Neural cell (in vitro differentiated cells): ENCODE data around the gene FGFR1OP2. TPM values are rescaled to one million over a fixed set of nuclear protein-coding genes. Genes with fewer than 3 reads are reported as not detected.

Experiments used
- H2AFZ ChIP-seq: fragments of 200-600, 300-800 bp; sonication (generic), shearing (Covaris generic); 2 replicates; pipeline ENCODE4 v1.6.0; 2014; ENCODE audit warnings: low read depth, mild to moderate bottlenecking, antibody characterized with exemption, low read length, moderate library complexity
- H3F3A ChIP-seq: fragments of 200-600 bp; shearing (Covaris generic); 2 replicates; pipeline ENCODE4 v1.6.1; 2016; ENCODE audit warnings: mild to moderate bottlenecking, moderate library complexity, mixed read lengths, antibody characterized with exemption, low read length; ENCODE audit not compliant: insufficient read depth, poor library complexity, severe bottlenecking
- H3K27ac ChIP-seq: fragments of 200-600, 300-800 bp; sonication (generic), shearing (Covaris generic); 2 replicates; pipeline ENCODE4 v1.5.1; 2014; ENCODE audit warnings: mild to moderate bottlenecking, low read length, moderate library complexity
- H3K27me3 ChIP-seq: fragments of 300-800, 200-600 bp; sonication (generic), shearing (Covaris generic); 2 replicates; pipeline ENCODE4 v1.6.0; 2014; ENCODE audit warnings: mild to moderate bottlenecking, low read depth, low read length, moderate library complexity; ENCODE audit not compliant: insufficient read depth
- H3K36me3 ChIP-seq: fragments of 300-800, 200-600 bp; sonication (generic), shearing (Covaris generic); 2 replicates; pipeline ENCODE4 v1.5.1; 2014; ENCODE audit warnings: mild to moderate bottlenecking, antibody characterized with exemption, low read length, moderate library complexity; ENCODE audit not compliant: insufficient read depth
- H3K4me2 ChIP-seq: fragments of 300-800, 200-600 bp; sonication (generic), shearing (Covaris generic); 2 replicates; pipeline ENCODE4 v1.6.0; 2014; ENCODE audit warnings: mild to moderate bottlenecking, low read length
- H3K4me3 ChIP-seq: fragments of 300-800, 200-600 bp; sonication (generic), shearing (Covaris generic); 2 replicates; pipeline ENCODE4 v1.5.1; 2014; ENCODE audit warnings: mild to moderate bottlenecking, low read length, moderate library complexity
- H3K79me2 ChIP-seq: fragments of 200-600 bp; shearing (Covaris generic); replicated peaks from 2 replicates; pipeline ENCODE4 v1.6.0; 2014; ENCODE audit warnings: mild to moderate bottlenecking, low read length, moderate library complexity; ENCODE audit not compliant: insufficient read depth
- H3K9ac ChIP-seq: fragments of 300-800, 200-600 bp; sonication (generic), shearing (Covaris generic); 2 replicates; pipeline ENCODE4 v1.6.1; 2016; ENCODE audit warnings: mild to moderate bottlenecking, low read length, mixed read lengths
- H3K9me2 ChIP-seq: fragments of 200-600 bp; shearing (Covaris generic); 2 replicates; pipeline ENCODE4 v1.6.1; 2016; ENCODE audit warnings: mild to moderate bottlenecking, low read length, mixed read lengths; ENCODE audit not compliant: insufficient read depth
- H3K9me3 ChIP-seq: fragments of 200-600, 300-800 bp; sonication (generic), shearing (Covaris generic); 2 replicates; pipeline ENCODE4 v1.6.1; 2016; ENCODE audit warnings: mild to moderate bottlenecking, mixed run types, low read length, moderate library complexity, mixed read lengths
- H4K20me1 ChIP-seq: fragments of 200-600 bp; shearing (Covaris generic); 2 replicates; pipeline ENCODE4 v1.6.1; 2016; ENCODE audit warnings: mild to moderate bottlenecking, mixed run types; ENCODE audit not compliant: insufficient read depth
- EP300 ChIP-seq: fragments of 450-650 bp; conservative IDR thresholded peaks from 2 replicates; pipeline ENCODE4 v1.6.1; 2014; ENCODE audit warnings: antibody characterized with exemption, mild to moderate bottlenecking, moderate library complexity; ENCODE audit not compliant: poor library complexity, severe bottlenecking
- EZH2 ChIP-seq: fragments of 200-600, 300-800 bp; shearing (Covaris generic), sonication (generic); IDR thresholded peaks from 2 replicates; pipeline ENCODE4 v1.6.1; 2014; ENCODE audit warnings: antibody characterized with exemption, low read length, borderline replicate concordance, mild to moderate bottlenecking; ENCODE audit not compliant: insufficient read depth, poor library complexity, severe bottlenecking
- MXI1 ChIP-seq: fragments of 450-650 bp; conservative IDR thresholded peaks from 2 replicates; pipeline ENCODE4 v1.6.1; 2014; ENCODE audit warnings: antibody characterized with exemption, mild to moderate bottlenecking; ENCODE audit not compliant: poor library complexity, severe bottlenecking
- POLR2AphosphoS5 ChIP-seq: IDR thresholded peaks from 2 replicates; pipeline ENCODE4 v1.6.1; 2012
- RAD21 ChIP-seq: fragments of 450-650 bp; conservative IDR thresholded peaks from 2 replicates; pipeline ENCODE4 v1.6.1; 2014; ENCODE audit warnings: antibody characterized with exemption, mild to moderate bottlenecking, moderate library complexity
- REST ChIP-seq: IDR thresholded peaks from 2 replicates; pipeline ENCODE4 v1.6.1; 2012; ENCODE audit warnings: borderline replicate concordance
- SMC3 ChIP-seq: fragments of 450-650 bp; conservative IDR thresholded peaks from 2 replicates; pipeline ENCODE4 v1.6.1; 2014; ENCODE audit warnings: antibody characterized with exemption, mild to moderate bottlenecking, moderate library complexity; ENCODE audit not compliant: poor library complexity
- TAF1 ChIP-seq: IDR thresholded peaks from 2 replicates; pipeline ENCODE4 v1.6.1; 2012; ENCODE audit warnings: low read depth
- polyA plus RNA-seq: library from polyadenylated mRNA; depleted of rRNA; stranded (reverse); fragments of >200 nt; gene quantifications from 2 replicates; pipeline ENCODE4 v1.2.3, GENCODE V29; 2014
- TF ChIP-seq, protein P1 (sequence below): fragments of 450-650 bp; IDR thresholded peaks from 2 replicates; pipeline ENCODE4 v1.5.1; 2014; ENCODE audit warnings: antibody characterized with exemption, mild to moderate bottlenecking, moderate library complexity; ENCODE audit not compliant: poor library complexity, severe bottlenecking

The FGFR1OP2 gene
- polyA plus RNA-seq, 1 donor from 2014 or later = 79.4 TPM

GRCh38 chr12:27014859-27015729 is 76.8 kb downstream of the FGFR1OP2 start:
- Histone ChIP-seq H3K9me2 (no peaks in the 10 kb centered on the region), H3K4me3 (peak overlapping the region; percentile 71), H3K27ac (no peak overlapping the region), H3K79me2 (no peaks in the 10 kb centered on the region), H3F3A (peaks cover 4% of the 10 kb centered on the region), H3K9ac (peak overlapping the region; percentile 10), H4K20me1 (no peaks in the 10 kb centered on the region), H3K36me3 (no peaks in the 10 kb centered on the region), H2AFZ (no peak overlapping the region), H3K4me2 (no peak overlapping the region), H3K27me3 (no peaks in the 10 kb centered on the region), H3K9me3 (no peaks in the 10 kb centered on the region)
- TF ChIP-seq POLR2AphosphoS5 (no peak), EP300 (no peak), SMC3 (no peak), RAD21 (no peak), EZH2 (no peak), REST (no peak), MXI1 (no peak), TAF1 (no peak)
- TF ChIP-seq, protein P1, sequence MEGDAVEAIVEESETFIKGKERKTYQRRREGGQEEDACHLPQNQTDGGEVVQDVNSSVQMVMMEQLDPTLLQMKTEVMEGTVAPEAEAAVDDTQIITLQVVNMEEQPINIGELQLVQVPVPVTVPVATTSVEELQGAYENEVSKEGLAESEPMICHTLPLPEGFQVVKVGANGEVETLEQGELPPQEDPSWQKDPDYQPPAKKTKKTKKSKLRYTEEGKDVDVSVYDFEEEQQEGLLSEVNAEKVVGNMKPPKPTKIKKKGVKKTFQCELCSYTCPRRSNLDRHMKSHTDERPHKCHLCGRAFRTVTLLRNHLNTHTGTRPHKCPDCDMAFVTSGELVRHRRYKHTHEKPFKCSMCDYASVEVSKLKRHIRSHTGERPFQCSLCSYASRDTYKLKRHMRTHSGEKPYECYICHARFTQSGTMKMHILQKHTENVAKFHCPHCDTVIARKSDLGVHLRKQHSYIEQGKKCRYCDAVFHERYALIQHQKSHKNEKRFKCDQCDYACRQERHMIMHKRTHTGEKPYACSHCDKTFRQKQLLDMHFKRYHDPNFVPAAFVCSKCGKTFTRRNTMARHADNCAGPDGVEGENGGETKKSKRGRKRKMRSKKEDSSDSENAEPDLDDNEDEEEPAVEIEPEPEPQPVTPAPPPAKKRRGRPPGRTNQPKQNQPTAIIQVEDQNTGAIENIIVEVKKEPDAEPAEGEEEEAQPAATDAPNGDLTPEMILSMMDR = no peak

GRCh38 chr12:27015730-27016076 is 77.4 kb downstream of the FGFR1OP2 start:
- Histone ChIP-seq H3K79me2 (no peaks in the 10 kb centered on the region), H3K4me3 (no peak overlapping the region), H3K9me3 (no peaks in the 10 kb centered on the region), H3K27me3 (no peaks in the 10 kb centered on the region), H3F3A (peaks cover 4% of the 10 kb centered on the region), H3K9ac (no peak overlapping the region), H3K36me3 (no peaks in the 10 kb centered on the region), H4K20me1 (no peaks in the 10 kb centered on the region), H3K4me2 (no peak overlapping the region), H3K27ac (no peak overlapping the region), H2AFZ (no peak overlapping the region), H3K9me2 (no peaks in the 10 kb centered on the region)
- no peak for TF ChIP-seq POLR2AphosphoS5
- TF ChIP-seq EP300 = no peak
- TF ChIP-seq RAD21 = peak; percentile 22
- no peak for TF ChIP-seq REST
- no peak for TF ChIP-seq EZH2
- TF ChIP-seq, protein P1 = peak; percentile 57
- peak; percentile 55 for TF ChIP-seq SMC3
- TF ChIP-seq TAF1 = no peak
- no peak for TF ChIP-seq MXI1
